ENCODE data around the gene ART3.

DNA sequence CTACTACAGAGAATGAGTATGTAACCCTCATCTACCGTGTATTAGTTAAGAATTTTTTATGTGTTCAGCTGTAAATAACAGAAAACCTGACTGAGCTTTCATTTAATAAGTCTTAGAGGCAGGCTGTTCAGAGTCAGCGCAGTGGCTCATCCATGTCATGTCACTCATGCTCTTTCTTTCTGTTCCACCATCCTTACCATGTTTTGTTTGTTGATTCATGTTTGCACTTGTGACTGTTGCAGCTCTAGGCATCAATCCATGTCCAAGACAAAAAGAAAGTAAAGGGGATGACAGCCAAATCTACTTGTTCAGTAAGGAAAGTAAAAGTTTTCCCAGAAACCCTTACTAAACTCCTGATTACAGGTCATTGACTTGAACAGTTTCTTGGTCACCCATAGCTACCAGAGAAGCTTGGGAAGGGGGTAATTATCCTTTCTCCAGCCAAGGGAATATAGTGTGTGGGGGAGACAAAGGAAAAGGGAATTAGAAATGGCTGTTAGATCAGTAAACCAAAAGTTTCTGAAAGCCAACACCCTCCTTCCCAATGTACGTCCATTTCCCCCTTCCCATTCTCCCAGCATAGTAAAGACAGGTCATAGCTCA is 9.0 kb downstream of the ART3 start:
- TF ChIP-seq, protein P1, sequence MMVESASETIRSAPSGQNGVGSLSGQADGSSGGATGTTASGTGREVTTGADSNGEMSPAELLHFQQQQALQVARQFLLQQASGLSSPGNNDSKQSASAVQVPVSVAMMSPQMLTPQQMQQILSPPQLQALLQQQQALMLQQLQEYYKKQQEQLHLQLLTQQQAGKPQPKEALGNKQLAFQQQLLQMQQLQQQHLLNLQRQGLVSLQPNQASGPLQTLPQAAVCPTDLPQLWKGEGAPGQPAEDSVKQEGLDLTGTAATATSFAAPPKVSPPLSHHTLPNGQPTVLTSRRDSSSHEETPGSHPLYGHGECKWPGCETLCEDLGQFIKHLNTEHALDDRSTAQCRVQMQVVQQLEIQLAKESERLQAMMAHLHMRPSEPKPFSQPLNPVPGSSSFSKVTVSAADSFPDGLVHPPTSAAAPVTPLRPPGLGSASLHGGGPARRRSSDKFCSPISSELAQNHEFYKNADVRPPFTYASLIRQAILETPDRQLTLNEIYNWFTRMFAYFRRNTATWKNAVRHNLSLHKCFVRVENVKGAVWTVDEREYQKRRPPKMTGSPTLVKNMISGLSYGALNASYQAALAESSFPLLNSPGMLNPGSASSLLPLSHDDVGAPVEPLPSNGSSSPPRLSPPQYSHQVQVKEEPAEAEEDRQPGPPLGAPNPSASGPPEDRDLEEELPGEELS (CRISPR knock-in tag; IDR thresholded peaks at IDR 0.05; ENCODE audit: borderline replicate concordance), result no peak
- TF ChIP-seq, protein P2, sequence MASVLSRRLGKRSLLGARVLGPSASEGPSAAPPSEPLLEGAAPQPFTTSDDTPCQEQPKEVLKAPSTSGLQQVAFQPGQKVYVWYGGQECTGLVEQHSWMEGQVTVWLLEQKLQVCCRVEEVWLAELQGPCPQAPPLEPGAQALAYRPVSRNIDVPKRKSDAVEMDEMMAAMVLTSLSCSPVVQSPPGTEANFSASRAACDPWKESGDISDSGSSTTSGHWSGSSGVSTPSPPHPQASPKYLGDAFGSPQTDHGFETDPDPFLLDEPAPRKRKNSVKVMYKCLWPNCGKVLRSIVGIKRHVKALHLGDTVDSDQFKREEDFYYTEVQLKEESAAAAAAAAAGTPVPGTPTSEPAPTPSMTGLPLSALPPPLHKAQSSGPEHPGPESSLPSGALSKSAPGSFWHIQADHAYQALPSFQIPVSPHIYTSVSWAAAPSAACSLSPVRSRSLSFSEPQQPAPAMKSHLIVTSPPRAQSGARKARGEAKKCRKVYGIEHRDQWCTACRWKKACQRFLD (CRISPR knock-in tag; IDR thresholded peaks at IDR 0.05), result no peak
- TF ChIP-seq CTCF (IDR thresholded peaks at IDR 0.05 in 2 of 3, conservative IDR thresholded peaks at IDR 0.05 in 1 of 3; ENCODE audit: insufficient read depth in 2 of 3, low read depth in 1 of 3, low read length in 3 of 3) (no peak), RNF2 (IDR thresholded peaks at IDR 0.05) (no peak), GATAD2B (IDR thresholded peaks at IDR 0.05; ENCODE audit: borderline replicate concordance) (no peak), MYC (IDR thresholded peaks at IDR 0.05; ENCODE audit: low read depth, low read length) (no peak), MYC (CRISPR knock-in tag; IDR thresholded peaks at IDR 0.05; ENCODE audit: borderline replicate concordance, low read depth) (no peak), FOXJ3 (CRISPR knock-in tag; IDR thresholded peaks at IDR 0.05) (no peak), RAD51 (IDR thresholded peaks at IDR 0.05; ENCODE audit: borderline replicate concordance, low read depth) (no peak)
